Skeletal muscle satellite cell (primary cell): ENCODE data around the gene NOL4L.

Experiments used
- H3K27me3 ChIP-seq: 2 replicates; pipeline ENCODE4 v1.7.0; 2013; ENCODE audit warnings: low read length; ENCODE audit not compliant: control insufficient read depth, insufficient read depth
- H3K36me3 ChIP-seq: 2 replicates; pipeline ENCODE4 v1.7.0; 2013; ENCODE audit warnings: mild to moderate bottlenecking, control low read depth, low read length; ENCODE audit not compliant: insufficient read depth
- H3K4me1 ChIP-seq: 2 replicates; pipeline ENCODE4 v1.7.0; 2013; ENCODE audit warnings: low read length; ENCODE audit not compliant: control insufficient read depth, insufficient read depth
- H3K4me2 ChIP-seq: 2 replicates; pipeline ENCODE4 v1.7.0; 2013; ENCODE audit warnings: mild to moderate bottlenecking, low read length
- H3K4me3 ChIP-seq: 2 replicates; pipeline ENCODE4 v1.7.0; 2013; ENCODE audit warnings: low read length
- H3K9ac ChIP-seq: 2 replicates; pipeline ENCODE4 v1.7.0; 2013; ENCODE audit warnings: mild to moderate bottlenecking, low read depth, low read length, moderate library complexity
- H3K9me3 ChIP-seq: replicated peaks from 2 replicates; pipeline ENCODE4 v1.7.0; 2013; ENCODE audit warnings: mild to moderate bottlenecking, control low read depth, low read length

NOL4L gene

GRCh38 chr20:32539026-32539816, 45.9 kb downstream of the NOL4L start:
- Histone ChIP-seq H3K4me1 (peaks cover 8% of the 10 kb centered on the region), H3K9me3 (no peaks in the 10 kb centered on the region), H3K9ac (no peak overlapping the region), H3K4me3 (no peak overlapping the region), H3K27me3 (peaks cover 71% of the 10 kb centered on the region), H3K36me3 (no peaks in the 10 kb centered on the region), H3K4me2 (no peak overlapping the region)

- Histone ChIP-seq H3K4me3 (no peak overlapping the region), H3K27me3 (peaks cover 75% of the 10 kb centered on the region), H3K4me2 (no peak overlapping the region), H3K9me3 (no peaks in the 10 kb centered on the region), H3K4me1 (peaks cover 8% of the 10 kb centered on the region), H3K36me3 (no peaks in the 10 kb centered on the region), H3K9ac (no peak overlapping the region)
These were observed 46.6 kb downstream of the NOL4L start for GRCh38 chr20:32538526-32538939.

GRCh38 chr20:32537657-32538525, 47.2 kb downstream of the NOL4L start:
- H3K4me2 ChIP-seq: peak overlapping the region; percentile 25
- H3K9ac ChIP-seq: no peak overlapping the region
- H3K4me1 ChIP-seq: peaks cover 8% of the 10 kb centered on the region
- H3K27me3 ChIP-seq: peaks cover 78% of the 10 kb centered on the region
- no peaks in the 10 kb centered on the region for H3K36me3 ChIP-seq
- no peaks in the 10 kb centered on the region for H3K9me3 ChIP-seq
- H3K4me3 ChIP-seq: no peak overlapping the region

- Histone ChIP-seq H3K9ac (no peak overlapping the region), H3K4me3 (no peak overlapping the region), H3K4me2 (peak overlapping the region; percentile 25), H3K9me3 (no peaks in the 10 kb centered on the region), H3K4me1 (peaks cover 8% of the 10 kb centered on the region), H3K27me3 (peaks cover 78% of the 10 kb centered on the region), H3K36me3 (no peaks in the 10 kb centered on the region)
These were observed 48.1 kb downstream of the NOL4L start for GRCh38 chr20:32536851-32537656.

GRCh38 chr20:32535953-32536823, 48.9 kb downstream of the NOL4L start:
- H3K36me3 ChIP-seq: no peaks in the 10 kb centered on the region
- no peaks in the 10 kb centered on the region for H3K9me3 ChIP-seq
- peaks cover 75% of the 10 kb centered on the region for H3K27me3 ChIP-seq
- H3K9ac ChIP-seq: no peak overlapping the region
- peak overlapping the region; percentile 79 for H3K4me2 ChIP-seq
- H3K4me3 ChIP-seq: peak overlapping the region; percentile 59
- H3K4me1 ChIP-seq: peaks cover 8% of the 10 kb centered on the region

GRCh38 chr20:32535316-32535952, 49.7 kb downstream of the NOL4L start:
- peaks cover 8% of the 10 kb centered on the region for H3K4me1 ChIP-seq
- H3K9ac ChIP-seq: no peak overlapping the region
- H3K27me3 ChIP-seq: peaks cover 69% of the 10 kb centered on the region
- H3K36me3 ChIP-seq: no peaks in the 10 kb centered on the region
- H3K4me3 ChIP-seq: no peak overlapping the region
- H3K4me2 ChIP-seq: no peak overlapping the region
- no peaks in the 10 kb centered on the region for H3K9me3 ChIP-seq

GRCh38 chr20:32534661-32535240, 50.4 kb downstream of the NOL4L start:
- Histone ChIP-seq H3K4me1 (peaks cover 8% of the 10 kb centered on the region), H3K4me3 (no peak overlapping the region), H3K27me3 (peaks cover 64% of the 10 kb centered on the region)

GRCh38 chr20:32533732-32534131, 51.4 kb downstream of the NOL4L start:
- H3K9ac ChIP-seq: no peak overlapping the region
- peaks cover 8% of the 10 kb centered on the region for H3K4me1 ChIP-seq
- H3K36me3 ChIP-seq: no peaks in the 10 kb centered on the region
- H3K4me2 ChIP-seq: no peak overlapping the region
- H3K9me3 ChIP-seq: no peaks in the 10 kb centered on the region
- H3K4me3 ChIP-seq: no peak overlapping the region
- H3K27me3 ChIP-seq: peaks cover 66% of the 10 kb centered on the region

More at GRCh38 chr20:32534661-32535240, 50.4 kb downstream of the NOL4L start:
- no peaks in the 10 kb centered on the region for H3K9me3 ChIP-seq
- no peak overlapping the region for H3K4me2 ChIP-seq
- no peak overlapping the region for H3K9ac ChIP-seq
- no peaks in the 10 kb centered on the region for H3K36me3 ChIP-seq

GRCh38 chr20:32532246-32532645, 52.9 kb downstream of the NOL4L start:
- no peak overlapping the region for H3K4me2 ChIP-seq
- H3K9me3 ChIP-seq: no peaks in the 10 kb centered on the region
- H3K4me1 ChIP-seq: peaks cover 3% of the 10 kb centered on the region
- H3K9ac ChIP-seq: no peak overlapping the region
- no peak overlapping the region for H3K4me3 ChIP-seq
- peaks cover 73% of the 10 kb centered on the region for H3K27me3 ChIP-seq
- no peaks in the 10 kb centered on the region for H3K36me3 ChIP-seq
